ENCODE results near the gene LHX3.

Gene LHX3

DNA sequence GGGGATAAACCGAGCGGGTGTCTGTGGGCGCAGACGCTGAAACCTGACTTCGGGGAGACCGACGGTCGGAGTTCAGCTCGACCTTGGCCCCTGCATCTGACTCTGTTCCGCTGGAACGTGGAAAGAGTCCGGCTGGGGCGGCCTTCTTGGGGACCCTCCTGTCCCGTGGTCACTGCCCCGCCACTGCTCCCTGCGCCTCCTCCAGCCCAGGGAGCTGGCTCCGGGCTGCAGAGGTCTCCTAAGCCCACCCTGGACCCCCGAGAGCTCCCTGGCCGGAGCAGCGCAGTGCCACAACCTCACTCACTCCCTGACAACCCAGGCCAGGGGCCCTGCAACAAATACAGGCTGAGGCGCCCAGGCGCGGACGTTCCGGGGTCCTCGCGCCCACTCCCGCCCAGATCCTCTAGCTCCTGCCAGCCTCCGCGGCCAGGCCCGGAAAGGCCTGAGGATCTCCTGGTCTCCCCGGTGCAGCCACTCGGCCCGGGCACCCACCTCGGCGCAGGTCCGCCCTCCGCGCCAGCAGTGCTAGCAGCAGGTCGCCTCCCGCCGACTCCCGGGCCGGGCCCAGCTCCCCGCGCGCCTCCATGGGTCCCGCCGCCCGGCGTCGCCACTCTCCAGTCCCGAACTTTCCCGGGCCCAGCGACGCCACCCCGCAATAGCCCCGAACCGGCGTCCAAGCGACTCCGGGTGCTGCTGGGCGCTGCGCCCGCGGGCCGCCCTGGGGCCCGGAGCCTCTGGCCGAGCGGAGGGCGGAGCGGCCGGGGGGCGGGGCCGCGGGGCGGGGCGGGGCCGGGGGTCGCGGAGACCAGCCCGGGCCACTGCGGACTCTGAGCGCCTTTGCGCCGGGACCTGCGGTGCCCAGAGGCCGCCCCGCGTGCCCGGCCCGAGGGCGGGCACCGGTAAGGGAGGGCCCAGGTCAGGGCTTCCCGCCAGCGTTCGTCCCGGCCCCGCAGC is 2.2 kb downstream of the LHX3 start:
- TF ChIP-seq, protein P1, sequence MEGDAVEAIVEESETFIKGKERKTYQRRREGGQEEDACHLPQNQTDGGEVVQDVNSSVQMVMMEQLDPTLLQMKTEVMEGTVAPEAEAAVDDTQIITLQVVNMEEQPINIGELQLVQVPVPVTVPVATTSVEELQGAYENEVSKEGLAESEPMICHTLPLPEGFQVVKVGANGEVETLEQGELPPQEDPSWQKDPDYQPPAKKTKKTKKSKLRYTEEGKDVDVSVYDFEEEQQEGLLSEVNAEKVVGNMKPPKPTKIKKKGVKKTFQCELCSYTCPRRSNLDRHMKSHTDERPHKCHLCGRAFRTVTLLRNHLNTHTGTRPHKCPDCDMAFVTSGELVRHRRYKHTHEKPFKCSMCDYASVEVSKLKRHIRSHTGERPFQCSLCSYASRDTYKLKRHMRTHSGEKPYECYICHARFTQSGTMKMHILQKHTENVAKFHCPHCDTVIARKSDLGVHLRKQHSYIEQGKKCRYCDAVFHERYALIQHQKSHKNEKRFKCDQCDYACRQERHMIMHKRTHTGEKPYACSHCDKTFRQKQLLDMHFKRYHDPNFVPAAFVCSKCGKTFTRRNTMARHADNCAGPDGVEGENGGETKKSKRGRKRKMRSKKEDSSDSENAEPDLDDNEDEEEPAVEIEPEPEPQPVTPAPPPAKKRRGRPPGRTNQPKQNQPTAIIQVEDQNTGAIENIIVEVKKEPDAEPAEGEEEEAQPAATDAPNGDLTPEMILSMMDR (IDR thresholded peaks at IDR 0.05; ENCODE audit: control insufficient read depth, insufficient read depth, low read depth, low read length, missing control alignments) = no peak
- H3K4me3 ChIP-seq (ENCODE audit: control insufficient read depth, low read depth, low read length) = no peak overlapping the region
- DNase-seq (ENCODE audit: low read depth) = no peak

DNA sequence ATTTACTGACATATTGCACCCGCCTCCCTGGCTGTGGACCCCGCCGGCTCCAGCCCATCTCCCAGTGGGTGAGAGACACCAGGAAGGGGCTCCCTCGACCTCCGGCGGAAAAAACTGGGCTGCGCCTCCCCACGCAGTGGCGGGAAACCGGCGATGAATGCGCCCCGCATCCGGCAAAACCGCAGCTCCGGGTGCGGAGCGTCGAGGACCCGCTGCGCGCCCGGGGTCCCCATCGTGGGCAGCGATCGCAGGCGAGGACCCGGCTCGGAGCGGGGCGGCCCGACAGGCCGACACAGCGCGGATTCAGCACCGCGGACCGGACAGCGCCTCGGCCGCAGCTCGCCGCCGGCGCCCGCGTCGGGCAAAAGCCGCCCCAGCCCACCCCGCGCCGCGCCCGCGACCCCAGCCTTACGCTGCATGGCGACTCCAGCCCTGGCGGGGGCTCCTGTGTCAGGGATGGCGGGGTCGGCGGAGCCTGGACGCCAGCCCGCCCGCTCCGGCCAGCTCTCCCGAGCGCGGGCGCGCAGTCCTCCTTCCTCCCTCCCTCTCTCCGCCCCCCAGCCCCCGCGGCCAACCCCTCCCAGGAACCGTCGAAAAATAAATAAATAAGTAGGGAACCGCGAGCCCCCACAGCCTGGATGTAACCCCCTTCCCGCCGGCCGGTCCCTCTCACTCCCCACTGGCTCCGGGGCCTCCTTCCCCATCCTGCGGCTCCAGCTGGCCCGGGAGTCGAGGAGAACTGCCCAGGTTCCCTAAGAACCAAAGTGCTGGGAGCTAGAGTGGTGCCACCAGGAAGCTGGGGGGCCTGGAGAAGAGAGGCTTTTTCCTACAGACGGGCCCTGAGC is 3.1 kb downstream of the LHX3 start:
- DNase-seq (ENCODE audit: low read depth) = no peak
- H3K4me3 ChIP-seq (ENCODE audit: control insufficient read depth, low read depth, low read length) = no peak overlapping the region
- TF ChIP-seq, protein P1 (IDR thresholded peaks at IDR 0.05; ENCODE audit: control insufficient read depth, insufficient read depth, low read depth, low read length, missing control alignments) = no peak

DNA sequence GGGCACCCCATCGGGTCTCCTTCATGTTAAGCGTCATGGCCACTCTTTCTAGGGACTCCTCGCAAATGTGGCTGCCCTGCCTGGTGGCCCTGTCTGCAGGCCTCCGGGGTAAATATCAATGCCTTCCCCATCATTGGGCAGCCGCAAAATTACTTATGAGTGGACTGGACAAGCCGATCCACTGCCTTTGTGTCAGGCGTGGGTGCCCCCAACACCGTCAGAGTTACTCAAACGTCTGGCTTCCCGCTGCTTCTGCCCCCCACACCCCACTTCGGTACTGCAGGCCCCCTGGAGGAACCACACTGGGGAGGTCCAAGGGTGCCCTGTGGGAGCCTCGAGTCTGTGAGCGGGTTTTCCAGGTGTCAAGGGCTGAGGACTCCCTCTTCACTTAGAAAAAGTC is 3.8 kb downstream of the LHX3 start:
- DNase-seq (ENCODE audit: low read depth) = no peak
- TF ChIP-seq, protein P1 (IDR thresholded peaks at IDR 0.05; ENCODE audit: control insufficient read depth, insufficient read depth, low read depth, low read length, missing control alignments) = no peak
- no peak overlapping the region for H3K4me3 ChIP-seq (ENCODE audit: control insufficient read depth, low read depth, low read length)

DNA sequence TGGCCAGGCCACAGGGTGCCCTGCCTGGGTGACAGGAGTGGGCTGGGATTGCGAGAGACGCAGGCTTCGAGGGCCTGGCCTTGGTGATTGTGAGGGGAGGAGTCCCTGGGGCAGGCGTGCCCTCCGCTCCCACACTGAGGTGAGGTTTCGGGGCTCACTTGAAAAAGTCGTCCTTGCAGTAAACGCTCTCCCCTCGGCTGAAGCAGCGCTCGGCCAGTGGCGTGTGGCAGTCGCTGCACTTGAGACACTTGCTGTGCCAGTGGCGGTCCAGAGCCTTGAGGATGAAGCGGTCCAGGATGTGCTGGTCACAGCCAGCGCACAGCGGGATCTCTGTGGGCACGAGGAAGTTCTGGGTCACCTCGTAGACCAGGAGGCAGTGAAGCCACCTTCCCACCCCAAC is 4.5 kb downstream of the LHX3 start:
- TF ChIP-seq, protein P1 (IDR thresholded peaks at IDR 0.05; ENCODE audit: control insufficient read depth, insufficient read depth, low read depth, low read length, missing control alignments) = no peak
- H3K4me3 ChIP-seq (ENCODE audit: control insufficient read depth, low read depth, low read length) = no peak overlapping the region

DNA sequence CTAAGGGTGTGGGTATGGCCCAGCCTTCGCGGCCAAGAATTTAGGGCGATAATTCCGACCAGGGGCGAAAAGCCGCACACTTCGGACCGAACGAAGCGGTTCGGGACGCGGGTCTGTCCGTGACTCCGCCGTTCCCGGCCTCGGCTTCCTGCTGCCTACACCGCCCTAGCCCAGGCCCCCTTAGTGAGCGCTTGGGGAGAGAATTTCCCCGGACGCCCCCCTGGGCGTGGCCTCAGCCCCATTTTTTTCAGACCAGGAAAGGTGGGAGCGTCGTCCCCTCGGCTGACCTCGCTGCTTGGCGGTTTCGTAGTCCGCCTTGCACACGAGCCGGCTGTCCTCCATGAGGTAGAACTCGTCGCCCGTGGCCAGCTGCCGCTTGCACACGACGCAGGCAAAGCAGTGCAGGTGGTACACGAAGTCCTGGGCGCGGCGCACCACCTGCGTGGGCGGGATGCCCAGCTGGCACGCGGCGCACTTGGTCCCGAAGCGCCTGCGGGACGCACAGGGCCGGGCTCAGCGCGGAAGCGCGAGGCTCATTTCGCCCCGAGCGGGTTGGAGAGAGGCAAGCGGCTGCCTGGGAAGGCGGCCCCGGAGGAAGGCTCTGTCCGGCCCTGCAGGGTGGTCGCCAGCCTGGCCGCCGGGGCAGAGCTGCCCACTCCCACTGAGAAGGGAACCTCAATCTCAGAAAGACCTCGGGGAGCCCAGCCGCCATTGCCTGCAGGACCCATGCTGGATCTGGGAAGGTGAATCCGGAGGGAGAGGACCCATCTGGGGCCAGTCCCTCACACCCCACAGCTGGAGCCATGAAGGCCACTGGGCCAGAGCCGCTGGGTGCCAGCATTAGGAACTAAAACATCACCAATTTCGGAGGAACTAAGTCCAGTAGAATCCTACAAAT is 5.3 kb downstream of the LHX3 start:
- TF ChIP-seq, protein P1 (IDR thresholded peaks at IDR 0.05; ENCODE audit: control insufficient read depth, insufficient read depth, low read depth, low read length, missing control alignments) = no peak
- DNase-seq (ENCODE audit: low read depth) = no peak
- H3K4me3 ChIP-seq (ENCODE audit: control insufficient read depth, low read depth, low read length) = no peak overlapping the region

More for the DNA sequence above, 4.5 kb downstream of the LHX3 start:
- DNase-seq (ENCODE audit: low read depth) = no peak

DNA sequence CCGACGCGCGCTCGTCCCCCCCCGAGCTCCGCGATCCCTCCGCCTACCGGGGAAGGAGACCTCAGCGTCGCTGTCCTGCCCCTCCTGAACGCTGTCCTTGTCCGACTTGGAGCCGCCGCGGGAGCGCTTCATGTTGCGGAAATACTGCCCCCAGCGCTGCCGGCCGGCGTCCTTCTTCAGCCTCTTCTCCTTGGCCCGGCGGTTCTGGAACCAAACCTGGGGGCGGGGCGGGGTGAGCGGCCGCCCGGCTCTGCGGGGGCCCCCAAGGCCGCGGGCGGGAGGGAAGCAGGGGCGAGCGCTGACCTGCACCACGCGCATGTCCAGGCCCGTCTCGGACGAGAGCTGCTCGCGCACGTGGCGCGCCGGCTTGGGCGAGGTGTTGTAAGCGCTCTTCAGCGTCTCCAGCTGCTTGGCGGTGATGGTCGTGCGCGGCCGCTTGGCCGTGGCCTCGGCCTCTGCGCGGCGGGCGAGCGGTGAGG is 6.3 kb downstream of the LHX3 start:
- no peak for DNase-seq (ENCODE audit: low read depth)
- TF ChIP-seq, protein P1 (IDR thresholded peaks at IDR 0.05; ENCODE audit: control insufficient read depth, insufficient read depth, low read depth, low read length, missing control alignments) = no peak
- no peak overlapping the region for H3K4me3 ChIP-seq (ENCODE audit: control insufficient read depth, low read depth, low read length)

All from AG09309 (cell line).